GM18861 (cell line): ENCODE measurements around the gene KIF26A.
"Not testable (repeated sequence)": the region's sequence is repeated elsewhere in the genome, so short reads cannot be mapped to it uniquely, and the experiment has no call there.

Source experiments
- ATAC-seq: cut with Tn5 transposase; IDR thresholded peaks from one replicate; pipeline ENCODE4 v1.9.1; 2021; ENCODE audit not compliant: unreplicated experiment

KIF26A gene

DNA sequence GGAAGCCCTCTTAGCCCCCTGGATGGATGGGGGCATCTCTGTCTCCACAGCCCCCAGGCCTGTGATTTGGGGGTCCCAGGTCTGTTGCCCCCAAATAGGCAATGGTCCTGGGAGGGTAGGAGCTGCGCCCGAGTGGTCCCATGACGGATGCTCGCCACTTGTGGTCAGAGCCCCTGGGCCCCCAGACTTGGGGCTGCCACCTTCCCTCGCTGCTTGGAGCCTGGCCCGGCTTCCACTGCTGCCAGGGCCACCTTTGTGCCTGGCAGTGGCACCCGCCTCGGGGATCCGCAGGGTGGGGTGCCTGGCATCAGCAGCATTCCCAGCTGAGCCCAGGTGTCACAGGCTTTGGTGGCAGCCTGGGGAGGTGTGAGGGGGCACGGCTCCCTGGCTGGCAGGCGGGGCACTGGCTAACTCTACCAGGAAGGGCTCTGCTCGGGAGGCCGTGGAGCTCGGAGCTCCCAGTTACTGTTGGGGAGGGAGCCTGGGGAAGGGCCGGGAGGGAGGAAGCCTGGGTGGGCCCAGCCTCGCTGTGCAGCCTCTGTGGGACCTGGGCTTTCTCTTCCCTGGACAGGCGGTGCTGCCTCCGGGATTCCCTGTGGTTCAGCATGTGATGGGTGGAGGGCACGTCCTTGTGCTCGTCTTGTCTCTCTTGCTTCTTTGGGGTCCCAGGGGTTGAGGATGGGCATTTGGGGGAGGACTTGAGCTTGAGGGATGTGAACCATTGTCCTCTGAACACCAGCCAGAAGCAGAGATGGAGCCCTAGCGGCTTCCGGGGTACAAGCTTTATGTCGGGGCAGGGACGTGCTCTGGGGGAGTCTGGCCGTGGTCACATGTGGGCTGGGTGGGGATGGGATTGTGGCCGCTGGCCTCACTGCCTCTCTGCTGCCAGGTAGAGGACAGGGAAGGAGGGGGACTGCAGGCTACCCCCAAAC, 5.4 kb downstream of the KIF26A start:
- no peak for ATAC-seq

DNA sequence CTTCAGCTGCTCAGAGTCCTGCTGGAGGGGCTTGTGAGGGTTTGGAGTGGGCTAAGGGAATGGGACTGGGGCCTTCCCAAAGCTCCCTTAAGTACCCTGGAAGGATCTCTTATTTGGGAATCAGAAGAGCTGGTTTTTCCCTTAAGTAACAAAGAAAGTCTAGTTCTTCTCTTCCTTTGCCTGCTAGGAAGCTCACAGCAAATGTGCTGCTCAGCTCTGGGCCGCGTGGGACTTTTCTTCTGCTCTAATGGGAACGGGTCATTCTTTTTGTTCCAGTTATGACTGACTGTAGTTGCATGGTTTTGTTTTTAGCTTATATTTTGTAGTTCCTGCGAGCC, 6.0 kb downstream of the KIF26A start:
- ATAC-seq = no peak

DNA sequence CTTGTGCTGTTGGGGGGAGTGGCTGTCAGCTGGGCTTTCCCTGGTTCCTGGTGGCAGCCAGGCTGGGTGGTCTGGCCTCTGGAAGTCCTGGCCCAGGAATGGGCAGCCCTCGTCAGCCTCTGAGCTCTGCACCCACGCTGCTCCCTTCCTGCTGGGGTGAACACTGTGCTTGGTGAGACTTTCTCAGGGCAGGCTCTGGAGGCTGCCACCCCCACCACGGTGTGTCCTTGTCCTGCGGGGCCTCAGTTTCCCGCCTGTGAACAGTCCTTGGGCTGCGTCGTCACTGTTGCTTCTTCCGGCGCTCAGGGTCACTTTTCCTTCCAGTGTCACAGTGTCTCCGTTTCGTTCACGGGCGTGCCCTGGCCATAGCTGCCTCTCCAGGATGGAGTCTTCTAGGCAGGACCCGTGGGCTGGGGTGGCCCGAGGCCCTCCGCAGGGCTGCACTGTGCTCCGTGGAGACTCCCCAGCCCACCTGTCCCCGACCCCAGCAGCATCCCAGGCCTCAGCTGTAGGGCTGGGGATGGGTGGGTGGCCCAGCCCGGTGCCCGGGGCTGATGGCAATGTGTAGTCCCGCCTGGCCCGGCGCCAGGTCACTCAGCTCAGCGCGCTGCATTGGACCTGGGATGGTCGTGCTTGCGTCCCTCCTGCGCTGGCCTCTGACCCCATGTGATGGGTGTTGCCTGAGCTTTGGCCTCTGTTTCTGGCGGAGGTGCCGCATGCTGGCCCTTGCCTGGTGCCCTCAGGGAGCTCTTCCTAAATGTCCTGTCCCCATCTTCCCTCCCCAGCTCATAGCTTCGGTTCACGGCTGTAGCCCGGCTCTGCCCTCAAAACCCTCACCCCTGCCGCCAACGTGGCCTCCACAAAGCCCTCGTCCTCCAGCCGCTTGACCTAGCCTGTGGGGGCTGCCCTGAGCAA, 6.8 kb downstream of the KIF26A start:
- no peak for ATAC-seq

DNA sequence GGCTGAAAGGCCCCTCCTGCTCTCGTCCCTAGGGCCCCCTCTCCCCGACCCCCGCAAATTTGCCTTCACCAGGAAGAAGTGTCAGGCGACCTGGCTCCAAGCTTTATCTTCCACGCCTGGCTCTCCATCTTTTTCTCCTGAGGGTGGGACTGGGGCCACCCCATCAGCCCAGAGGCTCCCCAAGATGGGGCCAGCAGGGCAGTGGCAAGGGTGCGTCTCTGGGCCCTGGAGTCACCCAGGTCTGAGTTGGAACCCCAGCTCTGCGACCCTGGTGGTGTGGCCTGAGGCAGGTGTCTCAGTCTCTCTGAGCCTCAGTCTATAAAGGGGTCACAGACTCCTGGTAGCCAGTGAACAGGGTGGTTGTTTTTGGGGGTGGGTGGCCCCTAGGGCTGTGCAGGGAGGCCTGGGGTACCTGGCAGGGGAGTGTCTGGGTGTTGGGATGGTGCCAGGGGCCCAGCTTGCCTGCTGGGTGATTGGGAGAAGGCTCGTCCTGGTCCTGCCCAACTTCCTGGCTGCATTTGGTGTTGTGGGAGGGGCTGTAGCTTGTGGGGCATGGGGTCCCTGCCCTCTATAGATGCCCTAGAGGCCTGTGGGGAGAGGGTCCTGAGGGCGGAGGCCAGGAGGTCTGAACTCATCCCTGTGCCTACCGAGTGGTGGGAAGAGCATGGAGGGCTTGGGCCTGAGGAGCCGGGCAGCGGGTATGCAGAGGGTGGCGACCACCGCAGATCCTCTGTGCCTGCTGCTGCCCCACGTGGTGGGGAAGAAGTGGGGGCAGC, 7.6 kb downstream of the KIF26A start:
- no peak for ATAC-seq

DNA sequence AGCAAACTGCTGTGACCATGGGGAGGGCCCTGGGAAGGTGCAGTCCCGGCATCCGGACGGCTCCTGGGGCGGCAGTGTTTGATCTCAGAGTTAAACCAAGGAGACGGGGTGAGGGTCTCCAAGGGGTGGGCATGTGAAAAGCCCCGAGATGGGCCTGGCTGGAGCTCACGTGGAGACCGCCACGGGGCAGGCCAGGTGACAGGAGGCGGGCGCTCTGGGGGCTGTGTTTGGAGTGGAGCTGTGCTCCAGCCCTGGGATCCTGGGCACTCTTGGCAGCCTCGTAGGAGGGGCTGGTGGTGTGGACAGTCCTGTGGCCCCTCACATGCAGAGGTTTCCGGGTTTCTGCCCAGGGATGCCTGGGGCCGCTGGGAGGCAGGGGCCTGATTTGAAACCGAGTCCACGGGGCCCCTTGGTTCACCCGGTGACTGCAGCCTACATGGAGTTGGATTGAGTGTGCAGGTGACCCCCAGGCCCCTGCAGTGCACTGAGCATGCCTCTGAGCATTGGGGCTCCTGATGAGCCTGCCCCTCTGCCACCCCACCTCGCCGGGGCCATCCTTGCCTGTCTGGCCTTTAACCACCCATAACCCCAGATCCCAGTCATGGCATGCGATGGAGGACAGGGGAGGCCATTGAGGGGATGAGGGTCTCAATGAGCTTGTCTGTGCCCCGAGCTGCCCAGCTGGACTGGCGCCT, 8.4 kb downstream of the KIF26A start:
- ATAC-seq = no peak

GRCh38 chr14:104147346-104148125, 9.1 kb downstream of the KIF26A start:
- no peak for ATAC-seq

GRCh38 chr14:104148433-104149277, 10.3 kb downstream of the KIF26A start:
- no peak for ATAC-seq

GRCh38 chr14:104149278-104149595, 10.8 kb downstream of the KIF26A start:
- no peak for ATAC-seq

DNA sequence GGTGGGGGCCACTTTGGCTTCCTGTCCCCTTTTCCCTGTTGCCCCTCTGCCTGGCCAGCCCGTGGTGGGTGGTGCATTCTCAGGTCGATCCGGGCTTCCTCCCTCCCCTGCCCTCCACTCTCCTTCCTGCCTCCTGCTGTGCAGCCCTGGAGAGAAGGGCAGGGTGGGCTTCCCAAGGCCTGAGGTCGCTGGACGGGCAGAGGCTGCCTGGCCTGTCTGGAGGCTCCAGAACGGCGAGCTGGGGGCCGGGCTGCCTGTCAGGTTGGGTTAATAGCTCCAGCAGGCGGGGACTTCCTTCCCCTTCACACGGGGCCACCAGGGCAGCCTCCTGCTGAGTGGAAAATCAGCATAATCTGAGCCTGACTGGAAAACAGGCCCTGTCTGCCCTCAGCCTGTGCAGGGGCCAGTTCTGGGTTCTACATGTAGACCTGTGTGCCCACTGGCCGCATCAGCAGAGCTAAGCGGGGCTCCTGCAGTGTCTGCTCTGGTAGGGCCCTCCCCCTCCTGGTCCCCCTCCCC, 11.3 kb downstream of the KIF26A start:
- no peak for ATAC-seq

DNA sequence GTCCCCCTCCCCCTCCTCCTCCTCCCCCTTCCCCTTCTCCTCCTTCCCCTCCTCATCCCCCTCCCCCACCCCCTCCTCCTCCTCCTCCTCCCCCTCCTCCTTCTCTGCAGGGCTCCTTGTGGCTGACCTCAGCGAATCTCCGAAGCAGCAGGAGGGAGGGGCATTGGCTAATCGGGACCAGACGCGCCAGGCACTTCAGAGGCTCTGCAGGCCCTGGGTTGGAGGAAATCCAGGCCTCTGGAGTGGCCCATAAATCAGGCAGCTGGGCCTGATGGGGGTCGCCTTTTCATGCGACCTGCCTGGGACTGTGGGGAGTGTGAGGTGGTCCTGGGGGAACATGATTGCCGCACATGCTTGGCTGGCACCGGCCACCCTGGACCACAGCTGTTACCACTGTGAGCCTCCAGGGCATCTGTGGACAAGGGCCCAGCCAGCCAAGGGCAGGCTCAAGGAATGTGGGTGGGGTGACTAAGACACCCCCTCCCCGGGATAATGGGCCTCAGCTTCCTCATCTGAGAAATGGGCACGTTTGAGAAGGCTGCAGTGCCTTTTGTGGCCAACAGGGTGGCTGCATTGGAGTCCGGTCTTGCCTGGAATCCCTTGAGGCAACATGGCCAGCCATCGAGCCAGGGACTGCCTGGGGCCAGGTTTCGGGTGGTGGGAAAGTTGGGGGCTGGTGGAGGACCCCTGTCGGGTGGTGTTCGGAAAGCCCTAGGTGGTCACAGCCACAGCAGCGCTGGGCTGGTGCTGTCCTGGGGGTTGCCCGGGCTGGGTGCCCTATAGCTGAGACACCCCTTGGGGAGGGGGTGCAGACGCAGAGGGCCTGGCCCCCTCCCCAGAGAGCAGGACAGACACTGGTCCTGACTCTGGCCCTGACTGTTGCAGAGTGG, 12.0 kb downstream of the KIF26A start:
- ATAC-seq = no peak

GRCh38 chr14:104151026-104151381, 12.6 kb downstream of the KIF26A start:
- no peak for ATAC-seq

DNA sequence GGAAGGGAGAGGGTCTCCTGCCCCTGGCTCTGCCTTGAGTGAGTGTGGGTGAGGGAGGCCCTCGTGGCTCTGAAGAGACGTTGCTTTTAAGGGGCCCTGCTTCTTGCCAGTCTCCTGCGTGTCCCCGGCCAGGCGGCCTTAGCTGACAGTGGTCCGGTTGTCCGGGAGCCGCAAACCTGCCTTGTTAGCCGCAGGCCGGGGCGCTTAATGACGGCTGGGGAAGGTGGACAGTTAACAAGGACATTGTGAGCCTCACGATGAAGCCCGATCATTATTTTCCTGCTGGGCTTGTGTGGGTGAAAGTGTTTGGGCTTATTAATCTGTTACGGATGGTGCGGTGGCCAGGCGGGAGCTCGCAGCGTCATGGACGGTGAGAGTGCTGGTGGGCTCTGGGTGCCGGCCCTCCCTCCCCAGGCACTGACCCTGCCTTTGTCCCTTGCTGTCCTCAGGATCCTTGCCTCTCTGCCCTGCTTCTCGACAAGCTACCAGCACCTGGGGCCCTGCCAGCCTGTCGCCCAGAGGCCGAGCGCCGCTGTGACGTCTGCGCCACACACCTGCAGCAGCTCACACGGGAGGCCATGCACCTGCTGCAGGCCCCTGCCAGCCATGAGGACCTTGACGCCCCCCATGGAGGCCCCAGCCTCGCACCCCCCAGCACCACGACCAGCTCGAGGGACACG, 13.3 kb downstream of the KIF26A start:
- no peak for ATAC-seq

- ATAC-seq = no peak
Measured at GRCh38 chr14:104152246-104152575, 13.8 kb downstream of the KIF26A start.

DNA sequence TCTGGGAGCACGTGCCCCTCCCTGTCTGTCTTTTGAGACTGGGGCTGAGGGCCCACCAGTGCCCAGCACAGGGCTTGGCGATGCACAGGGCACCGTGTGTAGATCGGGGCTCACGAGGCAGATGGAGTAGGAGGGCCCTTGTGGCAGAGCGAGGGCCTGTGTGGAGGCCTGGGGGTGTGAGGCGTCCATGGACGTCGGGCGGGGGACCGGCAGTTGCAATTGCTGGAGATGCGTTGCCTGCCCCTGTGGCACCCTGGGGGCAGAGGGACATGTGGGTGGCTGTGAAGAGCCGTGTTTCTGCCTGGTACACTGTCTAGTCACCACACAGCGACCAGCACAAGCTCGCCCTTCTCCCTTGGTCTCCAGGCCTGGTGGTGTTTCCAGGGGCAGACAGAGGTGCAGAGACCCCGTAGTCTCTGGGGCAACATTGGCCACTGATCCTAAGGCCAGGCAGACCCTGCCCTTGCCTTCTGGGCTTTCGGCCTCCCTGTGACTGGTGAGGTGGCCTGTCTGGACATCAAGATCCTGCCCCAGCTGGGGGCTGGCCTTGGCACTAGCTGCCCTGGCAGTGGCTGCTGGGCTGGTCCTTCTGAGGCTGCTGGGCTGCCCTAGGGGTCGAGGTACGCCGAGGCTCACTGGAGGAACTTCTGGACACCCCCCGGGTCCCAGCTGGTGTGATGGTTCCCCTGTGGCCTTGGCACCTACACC, 14.5 kb downstream of the KIF26A start:
- ATAC-seq = no peak

DNA sequence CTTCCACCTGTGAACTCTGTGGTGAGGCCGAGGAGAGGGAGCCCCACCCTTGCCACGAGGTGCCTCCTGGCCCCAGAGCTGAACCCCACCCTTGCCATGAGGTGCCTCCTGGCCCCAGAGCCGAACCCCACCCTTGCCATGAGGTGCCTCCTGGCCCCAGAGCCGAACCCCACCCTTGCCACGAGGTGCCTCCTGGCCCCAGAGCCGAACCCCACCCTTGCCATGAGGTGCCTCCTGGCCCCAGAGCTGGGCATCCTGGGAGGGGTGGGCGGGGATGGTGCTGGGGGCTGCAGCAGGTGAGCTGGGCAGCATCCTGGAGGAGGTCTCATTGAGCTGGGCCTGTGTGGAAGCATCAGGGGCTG, 15.0 kb downstream of the KIF26A start:
- ATAC-seq = not testable (repeated sequence)

DNA sequence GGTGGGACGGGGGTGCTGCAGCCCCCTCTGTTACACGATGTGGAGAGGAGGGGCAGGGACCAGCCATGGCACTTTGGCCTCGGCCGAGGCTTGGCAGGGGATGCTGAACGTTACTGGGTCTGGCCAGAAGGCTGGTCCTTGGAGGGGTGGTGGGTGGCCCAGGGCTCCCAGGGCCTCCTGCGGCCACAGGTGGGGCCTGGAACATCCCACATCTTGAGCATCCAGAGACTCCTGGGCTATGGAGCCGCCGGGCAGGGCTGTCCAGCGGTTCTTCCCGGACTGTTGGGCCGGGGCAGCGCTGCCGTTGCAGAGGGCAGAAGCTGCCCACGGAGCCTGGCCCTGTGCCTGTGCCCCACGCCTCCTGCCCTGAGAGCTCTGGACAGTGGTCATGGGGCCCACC, 15.9 kb downstream of the KIF26A start:
- no peak for ATAC-seq

DNA sequence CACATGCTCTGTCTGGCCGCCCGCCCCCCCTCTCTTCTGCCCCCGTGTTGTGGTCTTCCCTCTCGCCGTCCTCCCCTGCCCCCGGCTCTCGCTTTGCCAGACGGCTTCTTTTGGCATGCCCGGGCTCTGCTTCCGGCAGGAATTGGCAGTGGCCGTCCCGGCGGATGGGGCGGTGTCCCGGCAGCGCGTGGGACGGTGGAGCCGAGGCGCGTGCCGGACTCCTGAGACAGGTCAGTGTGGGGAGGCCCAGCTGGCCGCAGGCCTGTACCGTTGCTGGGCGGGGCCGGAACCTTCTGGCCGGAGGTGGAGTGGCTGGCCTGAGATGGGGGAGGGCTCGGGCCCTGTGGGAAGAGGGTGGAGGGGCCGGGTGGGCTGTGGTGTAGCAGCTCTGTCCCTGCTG, 17.1 kb downstream of the KIF26A start:
- ATAC-seq = no peak
